Measurements from ENCODE around the gene OTOP2.

DNA sequence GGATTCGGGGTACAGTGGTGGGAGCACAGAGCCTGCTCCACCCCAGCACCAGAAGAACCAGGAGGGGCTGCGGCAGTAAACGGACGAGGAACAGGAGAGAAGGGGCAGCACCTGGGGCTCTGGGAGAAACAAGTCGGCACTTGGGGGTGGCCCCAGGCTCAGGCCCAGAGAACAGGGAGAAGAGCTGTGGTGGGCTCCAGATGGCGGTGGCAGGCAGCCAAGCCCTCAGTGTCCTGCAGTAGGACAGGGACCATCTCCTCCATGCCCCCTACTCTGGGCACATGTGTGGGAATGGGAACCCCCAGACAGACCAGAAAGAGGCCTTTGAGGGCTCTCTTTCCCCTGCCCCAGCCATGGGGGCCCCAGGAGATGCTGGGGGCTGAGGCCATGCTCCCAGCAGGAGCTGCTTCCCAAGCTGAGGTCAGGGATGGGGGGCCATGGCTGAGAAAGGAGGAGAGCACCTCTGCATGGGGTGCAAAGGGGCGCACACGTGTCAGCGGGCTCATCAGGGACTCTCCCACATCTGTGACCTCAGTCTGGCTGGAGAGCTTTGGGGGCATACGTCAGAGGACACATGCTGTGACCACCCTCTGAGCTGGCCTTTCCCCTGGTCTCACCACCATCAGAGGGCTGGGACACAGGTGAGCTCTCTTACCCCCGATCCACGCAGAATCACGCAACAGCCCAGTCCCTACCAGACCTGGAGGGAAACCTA, 7.8 kb upstream of the OTOP2 start:
- TF ChIP-seq TEAD4 (CRISPR knock-in tag; IDR thresholded peaks at IDR 0.05) (no peak), NR1H2 (CRISPR knock-in tag; IDR thresholded peaks at IDR 0.05) (no peak)
